Ramos (cell line): ENCODE data around the gene JAM3.

Experiments
- in situ Hi-C: fragments of 300-500 bp; cut with MboI; formaldehyde crosslinking; loops from one replicate; pipeline ENCODE4 v1.14.3; 2022; ENCODE audit warnings: low sequenced_read_pairs; ENCODE audit not compliant: unreplicated experiment

The JAM3 gene

GRCh38 chr11:134068829-134069425 is at the start of gene JAM3:
JAM3 (plus strand) TSS chr11:134069072; CDS start chr11:134069084, 12 bp downstream.
- in situ Hi-C loops = no loop called here

- in situ Hi-C loops = no loop called here
Measured at GRCh38 chr11:134019500-134019899, 49.4 kb upstream of the JAM3 start.

- in situ Hi-C loops = no loop called here
Measured at GRCh38 chr11:134020598-134020997, 48.3 kb upstream of the JAM3 start.

- in situ Hi-C loops = no loop called here
Measured at GRCh38 chr11:134021326-134021725, 47.5 kb upstream of the JAM3 start.

- in situ Hi-C loops = no loop called here
Measured at GRCh38 chr11:134022748-134023147, 46.1 kb upstream of the JAM3 start.

- in situ Hi-C loops = no loop called here
Measured at GRCh38 chr11:134024420-134025081, 44.3 kb upstream of the JAM3 start.

GRCh38 chr11:134025082-134025429 is 43.8 kb upstream of the JAM3 start:
- in situ Hi-C loops = no loop called here

- in situ Hi-C loops = no loop called here
Measured at GRCh38 chr11:134026655-134027343, 42.1 kb upstream of the JAM3 start.

GRCh38 chr11:134027671-134028070 is 41.2 kb upstream of the JAM3 start:
- in situ Hi-C loops = no loop called here

GRCh38 chr11:134028368-134028920 is 40.4 kb upstream of the JAM3 start:
- in situ Hi-C loops = no loop called here

GRCh38 chr11:134030853-134031252 is 38.0 kb upstream of the JAM3 start:
- in situ Hi-C loops = no loop called here

- in situ Hi-C loops = no loop called here
Measured at GRCh38 chr11:134032043-134032442, 36.8 kb upstream of the JAM3 start.

GRCh38 chr11:134032501-134033091 is 36.3 kb upstream of the JAM3 start:
- in situ Hi-C loops = no loop called here

GRCh38 chr11:134033276-134033675 is 35.6 kb upstream of the JAM3 start:
- in situ Hi-C loops = no loop called here

GRCh38 chr11:134033696-134034491 is 35.0 kb upstream of the JAM3 start:
- in situ Hi-C loops = no loop called here

GRCh38 chr11:134034496-134035381 is 34.1 kb upstream of the JAM3 start:
- in situ Hi-C loops = no loop called here

- in situ Hi-C loops = no loop called here
Measured at GRCh38 chr11:134036492-134037045, 32.3 kb upstream of the JAM3 start.

GRCh38 chr11:134037046-134037908 is 31.6 kb upstream of the JAM3 start:
- in situ Hi-C loops = no loop called here
